HG03565 (cell line): ENCODE data around the gene LRP6.
"Not testable (repeated sequence)": the region's sequence is repeated elsewhere in the genome, so short reads cannot be mapped to it uniquely, and the experiment has no call there.

Experiments
- ATAC-seq: cut with Tn5 transposase; IDR thresholded peaks from one replicate; pipeline ENCODE4 v1.9.1; 2021; ENCODE audit warnings: mild to moderate bottlenecking, moderate library complexity; ENCODE audit not compliant: unreplicated experiment

The LRP6 gene

GRCh38 chr12:12265571-12266388, 1.1 kb downstream of the LRP6 start:
- ATAC-seq: no peak

- ATAC-seq: no peak
Measured at GRCh38 chr12:12265035-12265434, 1.8 kb downstream of the LRP6 start.

GRCh38 chr12:12263909-12264308, 2.9 kb downstream of the LRP6 start:
- ATAC-seq: no peak

GRCh38 chr12:12256291-12256757, 10.5 kb downstream of the LRP6 start:
- not testable (repeated sequence) for ATAC-seq

- no peak for ATAC-seq
Measured at GRCh38 chr12:12254553-12254952, 12.3 kb downstream of the LRP6 start.

- no peak for ATAC-seq
Measured at GRCh38 chr12:12249216-12250050, 17.4 kb downstream of the LRP6 start.

GRCh38 chr12:12247584-12247983, 19.3 kb downstream of the LRP6 start:
- ATAC-seq: no peak

- no peak for ATAC-seq
Measured at GRCh38 chr12:12244341-12244740, 22.5 kb downstream of the LRP6 start.

- ATAC-seq: no peak
Measured at GRCh38 chr12:12240662-12241340, 26.0 kb downstream of the LRP6 start.

GRCh38 chr12:12239127-12239526, 27.7 kb downstream of the LRP6 start:
- no peak for ATAC-seq

- ATAC-seq: no peak
Measured at GRCh38 chr12:12238605-12239004, 28.2 kb downstream of the LRP6 start.

- no peak for ATAC-seq
Measured at GRCh38 chr12:12236896-12237295, 29.9 kb downstream of the LRP6 start.

GRCh38 chr12:12230275-12230674, 36.6 kb downstream of the LRP6 start:
- no peak for ATAC-seq

- ATAC-seq: no peak
Measured at GRCh38 chr12:12229556-12230092, 37.2 kb downstream of the LRP6 start.

- no peak for ATAC-seq
Measured at GRCh38 chr12:12228402-12228801, 38.4 kb downstream of the LRP6 start.

GRCh38 chr12:12226187-12226586, 40.7 kb downstream of the LRP6 start:
- ATAC-seq: no peak

- no peak for ATAC-seq
Measured at GRCh38 chr12:12224240-12224940, 42.5 kb downstream of the LRP6 start.

GRCh38 chr12:12221560-12221959, 45.3 kb downstream of the LRP6 start:
- ATAC-seq: no peak

- no peak for ATAC-seq
Measured at GRCh38 chr12:12219664-12220063, 47.2 kb downstream of the LRP6 start.

GRCh38 chr12:12217018-12217359, 49.9 kb downstream of the LRP6 start:
- no peak for ATAC-seq
